HepG2 (cell line): ENCODE data around the gene SLC16A6. TPM values are rescaled to one million over a fixed set of nuclear protein-coding genes. Genes with fewer than 3 reads are reported as not detected.

Source experiments
- ATAC-seq: fragments of 200-7000 bp; cut with Tn5 transposase; 3 replicates; pipeline ENCODE4 v1.9.1; 2020; ENCODE audit warnings: mild to moderate bottlenecking, moderate library complexity
- BruUV-seq: library from RNA; stranded (reverse); fragments of 400-500 nt; replicated peaks from 2 replicates; lab custom pipeline; 2021; lab: Mats Ljungman, UMichigan
- CTCF ChIA-PET: fragments of 300-600 bp; formaldehyde crosslinking; extraction: SDS; loops from one replicate; lab custom pipeline; 2021; ENCODE audit warnings: low total read pairs, inconsistent platforms, low intra/inter-chr PET ratio; lab: Yijun Ruan, JAX
- POLR2A ChIA-PET: fragments of 350-600 bp; sonication (Branson Sonifier 250); formaldehyde crosslinking; loops from one replicate; lab custom pipeline; 2020; ENCODE audit warnings: antibody characterized with exemption, inconsistent platforms; lab: Yijun Ruan, JAX
- DNase-seq: peaks from one replicate; pipeline ENCODE4 v3.0.0-alpha.2; 2015; ENCODE audit warnings: low spot score
- FAIRE-seq: peaks from 3 replicates; lab custom pipeline; 2011; peaks lifted over from hg19 to GRCh38; lab: Jason Lieb, UNC
- H2AFZ ChIP-seq: one replicate; pipeline ENCODE4 v1.6.1; 2011; ENCODE audit warnings: low read length, inconsistent platforms
- H3K27ac ChIP-seq: fragments of 300-600 bp; 3 replicates; pipeline ENCODE4 v1.8.0; 2011; ENCODE audit warnings: mixed run types, mild to moderate bottlenecking, mixed read lengths, low read length, inconsistent platforms; ENCODE audit not compliant: insufficient read depth; ENCODE audit errors: extremely low read length
- H3K27me3 ChIP-seq, 2 experiments: fragments of 200-600 bp in 1 of 2; 2 replicates in 1 of 2; 3 replicates in 1 of 2; pipeline versions ENCODE4 v1.6.0 to v1.8.0; 2011; ENCODE audit warnings: low read length in 2 of 2, mild to moderate bottlenecking in 2 of 2, moderate library complexity in 2 of 2, inconsistent platforms in 1 of 2; ENCODE audit not compliant: insufficient read depth in 2 of 2, control insufficient read depth in 1 of 2
- H3K36me3 ChIP-seq, 2 experiments: fragments of 200-600 bp in 1 of 2; replicated peaks in 1 of 2; 2 replicates in 1 of 2; 3 replicates in 1 of 2; pipeline versions ENCODE4 v1.5.1 to v1.8.0; 2011; ENCODE audit warnings: low read length in 2 of 2, inconsistent platforms in 1 of 2; ENCODE audit not compliant: insufficient read depth in 2 of 2, control insufficient read depth in 1 of 2
- H3K4me1 ChIP-seq: 2 replicates; pipeline ENCODE4 v1.5.1; 2012; ENCODE audit warnings: low read length, inconsistent platforms; ENCODE audit not compliant: insufficient read depth
- H3K4me2 ChIP-seq: 2 replicates; pipeline ENCODE4 v1.6.0; 2011; ENCODE audit warnings: low read depth, low read length, inconsistent platforms
- H3K4me3 ChIP-seq, 3 experiments: fragments of 200-600 bp in 1 of 3; sonication (generic), shearing (Covaris generic) in 1 of 3; replicated peaks in 1 of 3; 2 replicates each; pipeline ENCODE4 v1.5.1; 2011 to 2016; ENCODE audit warnings: low read length in 3 of 3, inconsistent platforms in 2 of 3, low read depth in 2 of 3, mild to moderate bottlenecking in 2 of 3, control low read depth in 1 of 3, mixed read lengths in 1 of 3; ENCODE audit not compliant: insufficient read depth in 1 of 3
- H3K79me2 ChIP-seq: one replicate; pipeline ENCODE4 v1.6.1; 2011; ENCODE audit warnings: low read length, inconsistent platforms; ENCODE audit not compliant: insufficient read depth
- H3K9ac ChIP-seq: 2 replicates; pipeline ENCODE4 v1.6.0; 2011; ENCODE audit warnings: mild to moderate bottlenecking, low read depth, low read length, inconsistent platforms; ENCODE audit not compliant: insufficient read depth
- H3K9me3 ChIP-seq: 2 replicates; pipeline ENCODE4 v1.5.1; 2012; ENCODE audit warnings: mild to moderate bottlenecking, low read length
- H4K20me1 ChIP-seq: 2 replicates; pipeline ENCODE4 v1.6.0; 2011; ENCODE audit warnings: inconsistent platforms, mild to moderate bottlenecking, low read length, moderate library complexity; ENCODE audit not compliant: insufficient read depth
- HES4 ChIP-seq: sonication (generic); formaldehyde crosslinking; IDR thresholded peaks from 2 replicates; pipeline ENCODE4 v1.9.0; 2021; ENCODE audit warnings: mild to moderate bottlenecking, missing genetic modification reagents, borderline replicate concordance
- NR2F2 ChIP-seq: IDR thresholded peaks from 2 replicates; pipeline ENCODE4 v1.6.1; 2012; ENCODE audit warnings: low read depth, inconsistent platforms, borderline replicate concordance
- RFXAP ChIP-seq: sonication (generic); formaldehyde crosslinking; IDR thresholded peaks from 2 replicates; pipeline ENCODE4 v1.4.0; 2020; ENCODE audit warnings: missing genetic modification reagents, borderline replicate concordance
- WGBS: methylation state at CpG from one replicate; pipeline ENCODE4 v1.1.6; 2017; ENCODE audit warnings: low lambda C conversion rate; 5-methylcytosine and 5-hydroxymethylcytosine counted together
- in situ Hi-C: cut with HindIII; loops from 2 replicates; pipeline ENCODE4 v1.10.0; 2017; ENCODE audit warnings: low pct_unique_long_range_greater_than_20kb; ENCODE audit not compliant: extremely low pct_ligation_motif_present
- intact Hi-C: fragments of 100-400 bp; cut with micrococcal nuclease; formaldehyde crosslinking; loops from one replicate; pipeline ENCODE4 v1.10.0; 2022; ENCODE audit not compliant: unreplicated experiment
- polyA plus RNA-seq, 8 experiments: library from polyadenylated mRNA; depleted of rRNA in 3 of 8; stranded (reverse) in 7 of 8; unstranded in 1 of 8; fragments of >200 nt; fragmentation: Illumina TruSeq in 4 of 8; extraction: Trizol in 4 of 8; gene quantifications; 2 replicates each; pipeline versions ENCODE4 v1.2.1 to v1.2.3, GENCODE V29; 2011 to 2016; ENCODE audit warnings: low read depth in 4 of 8, missing spikeins in 1 of 8, mixed read lengths in 1 of 8; ENCODE audit not compliant: insufficient read depth in 1 of 8
- total RNA-seq, 5 experiments: library from RNA; depleted of rRNA; stranded (reverse); fragments of >200 nt; fragmentation: Illumina TruSeq; extraction: Trizol; gene quantifications; 2 replicates each; pipeline ENCODE4 v1.2.3, GENCODE V29; 2016; ENCODE audit warnings: low read depth in 1 of 5
- TF ChIP-seq, protein P1 (sequence below): sonication (generic); formaldehyde crosslinking; IDR thresholded peaks from 2 replicates; pipeline ENCODE4 v1.4.0; 2020; ENCODE audit warnings: mild to moderate bottlenecking, missing genetic modification reagents
- TF ChIP-seq, protein P2 (sequence below): sonication (generic); formaldehyde crosslinking; IDR thresholded peaks from 2 replicates; pipeline ENCODE4 v1.9.0; 2021; ENCODE audit warnings: mild to moderate bottlenecking, missing genetic modification reagents
- TF ChIP-seq, protein P3 (sequence below): sonication (generic); formaldehyde crosslinking; IDR thresholded peaks from 2 replicates; pipeline ENCODE4 v1.4.0; 2020; ENCODE audit warnings: missing genetic modification reagents
- TF ChIP-seq, protein P4 (sequence below): sonication (generic); formaldehyde crosslinking; IDR thresholded peaks from 2 replicates; pipeline ENCODE4 v1.4.0; 2020; ENCODE audit warnings: missing genetic modification reagents
- TF ChIP-seq, protein P5 (sequence below): sonication (generic); formaldehyde crosslinking; conservative IDR thresholded peaks from 2 replicates; pipeline ENCODE4 v1.5.0; 2020; ENCODE audit warnings: missing genetic modification reagents

Gene SLC16A6
- total and polyA plus RNA-seq, 2 of the 13 experiments (the other 11 are each of a cell fraction or from before 2014, with no cell fraction given): 1.1 to 44.7 TPM

DNA sequence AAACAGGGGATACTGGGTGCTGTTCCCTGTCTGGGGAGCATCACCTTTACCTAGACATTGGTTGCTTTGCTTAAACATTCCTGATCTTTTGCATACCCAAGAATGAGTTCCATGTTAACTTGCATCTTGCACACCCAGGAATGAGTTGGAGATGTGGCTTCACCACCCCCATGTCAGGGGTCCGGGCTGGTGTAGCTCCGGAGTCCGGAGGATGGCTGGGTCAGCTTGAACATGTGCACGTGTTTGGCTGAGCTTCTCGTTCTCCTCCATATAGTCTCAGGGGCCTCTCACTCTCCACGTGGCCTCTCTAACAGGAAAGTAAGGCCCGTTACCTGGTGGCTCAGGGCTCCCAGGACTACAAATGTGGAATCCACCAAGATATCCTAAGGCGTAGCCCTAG lies 61.3 kb downstream of the SLC16A6 start (continued):
- TF ChIP-seq, protein P1, sequence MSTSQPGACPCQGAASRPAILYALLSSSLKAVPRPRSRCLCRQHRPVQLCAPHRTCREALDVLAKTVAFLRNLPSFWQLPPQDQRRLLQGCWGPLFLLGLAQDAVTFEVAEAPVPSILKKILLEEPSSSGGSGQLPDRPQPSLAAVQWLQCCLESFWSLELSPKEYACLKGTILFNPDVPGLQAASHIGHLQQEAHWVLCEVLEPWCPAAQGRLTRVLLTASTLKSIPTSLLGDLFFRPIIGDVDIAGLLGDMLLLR: no peak

DNA sequence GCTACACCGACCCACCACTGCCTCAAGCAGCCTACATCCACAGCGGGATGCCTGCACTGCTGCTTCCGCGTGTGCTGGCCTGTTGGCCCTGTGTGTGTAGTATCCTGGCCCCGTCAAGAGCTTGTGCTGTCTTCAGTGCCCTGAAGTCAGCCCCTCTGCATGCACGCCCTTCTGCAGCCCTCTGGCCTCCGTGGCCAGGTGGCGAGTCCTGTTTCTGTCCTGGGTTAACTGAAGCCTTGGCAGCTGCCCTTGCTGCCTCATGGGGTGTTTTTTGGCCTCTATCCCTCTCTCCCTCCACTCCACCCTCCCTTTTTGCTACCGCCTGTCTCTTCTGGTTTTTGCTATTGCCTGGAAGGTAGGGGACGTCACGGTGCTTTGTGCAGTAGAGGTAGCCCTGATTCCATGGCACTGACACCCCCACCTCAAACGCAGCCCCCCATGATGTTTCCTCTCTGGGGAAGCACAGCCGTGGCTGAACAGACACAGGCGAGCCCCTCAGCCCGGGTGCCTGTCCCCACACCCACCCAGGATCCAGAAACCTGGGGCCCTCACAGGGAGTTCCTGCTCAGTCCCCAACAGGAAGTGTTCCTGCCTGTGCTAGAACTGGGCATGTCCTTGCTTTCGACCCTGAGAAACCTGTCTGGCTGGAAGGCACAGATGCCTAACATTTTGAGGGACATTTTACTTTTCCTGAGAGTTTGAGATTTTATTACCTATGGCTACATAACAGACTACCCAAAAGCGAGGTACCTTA lies 61.9 kb downstream of the SLC16A6 start:
- ATAC-seq (no peak; the same call in 2 of the 3 replicates), DNase-seq (no peak), FAIRE-seq (no peak)
- Histone ChIP-seq H3K4me3 (no peak overlapping the region), H3K79me2 (no peaks in the 10 kb centered on the region), H3K36me3 (no peaks in the 10 kb centered on the region), H3K27me3 (no peaks in the 10 kb centered on the region), H3K4me1 (peaks cover 11% of the 10 kb centered on the region), H2AFZ (no peak overlapping the region), H3K9ac (no peak overlapping the region), H4K20me1 (no peaks in the 10 kb centered on the region), H3K27ac (no peak overlapping the region), H3K4me2 (no peak overlapping the region), H3K9me3 (no peaks in the 10 kb centered on the region)
- no TSS peak for BruUV-seq
- intact Hi-C loops (no loop called here), in situ Hi-C loops (no loop called here)
- 90% methylated on average over 17 of the region's 17 CpGs for whole genome bisulfite sequencing
- ChIA-PET POLR2A (no interaction called here), CTCF (no interaction called here)
- TF ChIP-seq HES4 (no peak), RFXAP (CRISPR knock-in tag) (no peak), NR2F2 (no peak)
- TF ChIP-seq, protein P2, sequence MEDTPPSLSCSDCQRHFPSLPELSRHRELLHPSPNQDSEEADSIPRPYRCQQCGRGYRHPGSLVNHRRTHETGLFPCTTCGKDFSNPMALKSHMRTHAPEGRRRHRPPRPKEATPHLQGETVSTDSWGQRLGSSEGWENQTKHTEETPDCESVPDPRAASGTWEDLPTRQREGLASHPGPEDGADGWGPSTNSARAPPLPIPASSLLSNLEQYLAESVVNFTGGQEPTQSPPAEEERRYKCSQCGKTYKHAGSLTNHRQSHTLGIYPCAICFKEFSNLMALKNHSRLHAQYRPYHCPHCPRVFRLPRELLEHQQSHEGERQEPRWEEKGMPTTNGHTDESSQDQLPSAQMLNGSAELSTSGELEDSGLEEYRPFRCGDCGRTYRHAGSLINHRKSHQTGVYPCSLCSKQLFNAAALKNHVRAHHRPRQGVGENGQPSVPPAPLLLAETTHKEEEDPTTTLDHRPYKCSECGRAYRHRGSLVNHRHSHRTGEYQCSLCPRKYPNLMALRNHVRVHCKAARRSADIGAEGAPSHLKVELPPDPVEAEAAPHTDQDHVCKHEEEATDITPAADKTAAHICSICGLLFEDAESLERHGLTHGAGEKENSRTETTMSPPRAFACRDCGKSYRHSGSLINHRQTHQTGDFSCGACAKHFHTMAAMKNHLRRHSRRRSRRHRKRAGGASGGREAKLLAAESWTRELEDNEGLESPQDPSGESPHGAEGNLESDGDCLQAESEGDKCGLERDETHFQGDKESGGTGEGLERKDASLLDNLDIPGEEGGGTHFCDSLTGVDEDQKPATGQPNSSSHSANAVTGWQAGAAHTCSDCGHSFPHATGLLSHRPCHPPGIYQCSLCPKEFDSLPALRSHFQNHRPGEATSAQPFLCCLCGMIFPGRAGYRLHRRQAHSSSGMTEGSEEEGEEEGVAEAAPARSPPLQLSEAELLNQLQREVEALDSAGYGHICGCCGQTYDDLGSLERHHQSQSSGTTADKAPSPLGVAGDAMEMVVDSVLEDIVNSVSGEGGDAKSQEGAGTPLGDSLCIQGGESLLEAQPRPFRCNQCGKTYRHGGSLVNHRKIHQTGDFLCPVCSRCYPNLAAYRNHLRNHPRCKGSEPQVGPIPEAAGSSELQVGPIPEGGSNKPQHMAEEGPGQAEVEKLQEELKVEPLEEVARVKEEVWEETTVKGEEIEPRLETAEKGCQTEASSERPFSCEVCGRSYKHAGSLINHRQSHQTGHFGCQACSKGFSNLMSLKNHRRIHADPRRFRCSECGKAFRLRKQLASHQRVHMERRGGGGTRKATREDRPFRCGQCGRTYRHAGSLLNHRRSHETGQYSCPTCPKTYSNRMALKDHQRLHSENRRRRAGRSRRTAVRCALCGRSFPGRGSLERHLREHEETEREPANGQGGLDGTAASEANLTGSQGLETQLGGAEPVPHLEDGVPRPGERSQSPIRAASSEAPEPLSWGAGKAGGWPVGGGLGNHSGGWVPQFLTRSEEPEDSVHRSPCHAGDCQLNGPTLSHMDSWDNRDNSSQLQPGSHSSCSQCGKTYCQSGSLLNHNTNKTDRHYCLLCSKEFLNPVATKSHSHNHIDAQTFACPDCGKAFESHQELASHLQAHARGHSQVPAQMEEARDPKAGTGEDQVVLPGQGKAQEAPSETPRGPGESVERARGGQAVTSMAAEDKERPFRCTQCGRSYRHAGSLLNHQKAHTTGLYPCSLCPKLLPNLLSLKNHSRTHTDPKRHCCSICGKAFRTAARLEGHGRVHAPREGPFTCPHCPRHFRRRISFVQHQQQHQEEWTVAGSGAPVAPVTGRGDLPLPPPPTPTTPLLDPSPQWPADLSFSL (CRISPR knock-in tag): no peak
- TF ChIP-seq, protein P3, sequence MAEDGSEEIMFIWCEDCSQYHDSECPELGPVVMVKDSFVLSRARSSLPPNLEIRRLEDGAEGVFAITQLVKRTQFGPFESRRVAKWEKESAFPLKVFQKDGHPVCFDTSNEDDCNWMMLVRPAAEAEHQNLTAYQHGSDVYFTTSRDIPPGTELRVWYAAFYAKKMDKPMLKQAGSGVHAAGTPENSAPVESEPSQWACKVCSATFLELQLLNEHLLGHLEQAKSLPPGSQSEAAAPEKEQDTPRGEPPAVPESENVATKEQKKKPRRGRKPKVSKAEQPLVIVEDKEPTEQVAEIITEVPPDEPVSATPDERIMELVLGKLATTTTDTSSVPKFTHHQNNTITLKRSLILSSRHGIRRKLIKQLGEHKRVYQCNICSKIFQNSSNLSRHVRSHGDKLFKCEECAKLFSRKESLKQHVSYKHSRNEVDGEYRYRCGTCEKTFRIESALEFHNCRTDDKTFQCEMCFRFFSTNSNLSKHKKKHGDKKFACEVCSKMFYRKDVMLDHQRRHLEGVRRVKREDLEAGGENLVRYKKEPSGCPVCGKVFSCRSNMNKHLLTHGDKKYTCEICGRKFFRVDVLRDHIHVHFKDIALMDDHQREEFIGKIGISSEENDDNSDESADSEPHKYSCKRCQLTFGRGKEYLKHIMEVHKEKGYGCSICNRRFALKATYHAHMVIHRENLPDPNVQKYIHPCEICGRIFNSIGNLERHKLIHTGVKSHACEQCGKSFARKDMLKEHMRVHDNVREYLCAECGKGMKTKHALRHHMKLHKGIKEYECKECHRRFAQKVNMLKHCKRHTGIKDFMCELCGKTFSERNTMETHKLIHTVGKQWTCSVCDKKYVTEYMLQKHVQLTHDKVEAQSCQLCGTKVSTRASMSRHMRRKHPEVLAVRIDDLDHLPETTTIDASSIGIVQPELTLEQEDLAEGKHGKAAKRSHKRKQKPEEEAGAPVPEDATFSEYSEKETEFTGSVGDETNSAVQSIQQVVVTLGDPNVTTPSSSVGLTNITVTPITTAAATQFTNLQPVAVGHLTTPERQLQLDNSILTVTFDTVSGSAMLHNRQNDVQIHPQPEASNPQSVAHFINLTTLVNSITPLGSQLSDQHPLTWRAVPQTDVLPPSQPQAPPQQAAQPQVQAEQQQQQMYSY (CRISPR knock-in tag): no peak
- TF ChIP-seq, protein P4, sequence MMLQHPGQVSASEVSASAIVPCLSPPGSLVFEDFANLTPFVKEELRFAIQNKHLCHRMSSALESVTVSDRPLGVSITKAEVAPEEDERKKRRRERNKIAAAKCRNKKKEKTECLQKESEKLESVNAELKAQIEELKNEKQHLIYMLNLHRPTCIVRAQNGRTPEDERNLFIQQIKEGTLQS: no peak
- TF ChIP-seq, protein P5, sequence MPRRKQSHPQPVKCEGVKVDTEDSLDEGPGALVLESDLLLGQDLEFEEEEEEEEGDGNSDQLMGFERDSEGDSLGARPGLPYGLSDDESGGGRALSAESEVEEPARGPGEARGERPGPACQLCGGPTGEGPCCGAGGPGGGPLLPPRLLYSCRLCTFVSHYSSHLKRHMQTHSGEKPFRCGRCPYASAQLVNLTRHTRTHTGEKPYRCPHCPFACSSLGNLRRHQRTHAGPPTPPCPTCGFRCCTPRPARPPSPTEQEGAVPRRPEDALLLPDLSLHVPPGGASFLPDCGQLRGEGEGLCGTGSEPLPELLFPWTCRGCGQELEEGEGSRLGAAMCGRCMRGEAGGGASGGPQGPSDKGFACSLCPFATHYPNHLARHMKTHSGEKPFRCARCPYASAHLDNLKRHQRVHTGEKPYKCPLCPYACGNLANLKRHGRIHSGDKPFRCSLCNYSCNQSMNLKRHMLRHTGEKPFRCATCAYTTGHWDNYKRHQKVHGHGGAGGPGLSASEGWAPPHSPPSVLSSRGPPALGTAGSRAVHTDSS (CRISPR knock-in tag): no peak
